Measurements from ENCODE around the gene SLC1A2. TPM values are rescaled to one million over a fixed set of nuclear protein-coding genes. Genes with fewer than 3 reads are reported as not detected.

The SLC1A2 gene
- total RNA-seq, 1 experiment from 2014 or later: 0.11 TPM

DNA sequence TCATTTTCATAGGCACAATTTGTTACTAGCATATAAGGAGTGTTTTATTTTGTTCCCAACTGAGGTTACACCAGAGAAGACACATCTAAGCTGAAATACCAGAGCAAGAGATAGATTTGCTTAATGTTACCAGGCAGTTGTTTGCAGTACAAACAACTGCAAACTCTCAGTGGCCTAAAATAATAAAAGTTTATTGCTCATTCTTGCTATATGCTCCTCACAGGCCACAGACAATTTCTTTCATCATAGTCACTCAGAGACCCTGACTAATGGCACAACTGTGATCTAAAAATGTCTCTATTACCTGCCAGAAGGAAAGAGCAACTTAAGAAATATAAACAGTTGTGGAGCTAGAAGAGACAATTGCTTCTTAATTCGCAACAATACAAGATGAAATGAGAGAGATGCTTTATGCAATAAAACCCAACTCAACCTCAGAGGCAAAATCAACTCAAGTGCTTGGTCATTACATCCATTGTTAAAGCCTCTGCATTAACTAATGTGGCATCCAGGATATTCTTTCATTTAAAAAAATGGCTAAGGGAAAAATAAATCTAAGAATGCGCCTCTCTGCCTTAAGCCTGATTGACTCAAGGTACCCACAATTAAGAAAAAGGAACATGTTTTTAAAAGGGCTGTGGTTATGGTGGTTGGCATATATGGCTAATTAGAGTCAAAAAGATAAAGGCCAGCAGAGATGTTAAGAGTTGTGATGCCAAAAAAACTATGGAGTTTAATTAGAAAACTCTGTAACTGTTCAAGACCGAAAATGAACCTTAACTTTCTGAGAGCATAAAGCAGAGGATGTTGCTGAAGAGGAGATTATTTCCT lies 176.7 kb downstream of the SLC1A2 start:
- intact Hi-C loops (cut with micrococcal nuclease; ENCODE audit: unreplicated experiment): loop anchor here (5.0 kb wide), 1 partner anchor 655 kb away; no protein-coding TSS in a partner anchor
- no peaks in the 10 kb centered on the region for H3K4me1 ChIP-seq (ENCODE audit: insufficient read depth, low read length, poor library complexity, severe bottlenecking)
- ChIA-PET POLR2A (ENCODE audit: low non-redundant PET) (no interaction called here), CTCF (no interaction called here)
- DNase-seq (ENCODE audit: low spot score): no peak
- H3K27me3 ChIP-seq (replicated peaks; ENCODE audit: insufficient read depth, low read depth, low read length, poor library complexity): peaks cover 41% of the 10 kb centered on the region
- H3K9me3 ChIP-seq (ENCODE audit: low read depth, low read length, poor library complexity, severe bottlenecking): no peaks in the 10 kb centered on the region
- H3K36me3 ChIP-seq (ENCODE audit: insufficient read depth, low read length, poor library complexity, severe bottlenecking): no peaks in the 10 kb centered on the region
- no TSS peak for BruUV-seq (replicated peaks)
- H3K4me3 ChIP-seq (ENCODE audit: low read depth, low read length, poor library complexity, severe bottlenecking): no peak overlapping the region
- TF ChIP-seq EZH2 (IDR thresholded peaks at IDR 0.05; ENCODE audit: borderline replicate concordance, low read depth, low read length, poor library complexity, severe bottlenecking): no peak
- TF ChIP-seq, protein P1, sequence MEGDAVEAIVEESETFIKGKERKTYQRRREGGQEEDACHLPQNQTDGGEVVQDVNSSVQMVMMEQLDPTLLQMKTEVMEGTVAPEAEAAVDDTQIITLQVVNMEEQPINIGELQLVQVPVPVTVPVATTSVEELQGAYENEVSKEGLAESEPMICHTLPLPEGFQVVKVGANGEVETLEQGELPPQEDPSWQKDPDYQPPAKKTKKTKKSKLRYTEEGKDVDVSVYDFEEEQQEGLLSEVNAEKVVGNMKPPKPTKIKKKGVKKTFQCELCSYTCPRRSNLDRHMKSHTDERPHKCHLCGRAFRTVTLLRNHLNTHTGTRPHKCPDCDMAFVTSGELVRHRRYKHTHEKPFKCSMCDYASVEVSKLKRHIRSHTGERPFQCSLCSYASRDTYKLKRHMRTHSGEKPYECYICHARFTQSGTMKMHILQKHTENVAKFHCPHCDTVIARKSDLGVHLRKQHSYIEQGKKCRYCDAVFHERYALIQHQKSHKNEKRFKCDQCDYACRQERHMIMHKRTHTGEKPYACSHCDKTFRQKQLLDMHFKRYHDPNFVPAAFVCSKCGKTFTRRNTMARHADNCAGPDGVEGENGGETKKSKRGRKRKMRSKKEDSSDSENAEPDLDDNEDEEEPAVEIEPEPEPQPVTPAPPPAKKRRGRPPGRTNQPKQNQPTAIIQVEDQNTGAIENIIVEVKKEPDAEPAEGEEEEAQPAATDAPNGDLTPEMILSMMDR (conservative IDR thresholded peaks at IDR 0.05; ENCODE audit: low read depth, low read length): no peak
- no peak overlapping the region for H3K27ac ChIP-seq (ENCODE audit: low read depth, low read length, poor library complexity, severe bottlenecking)

DNA sequence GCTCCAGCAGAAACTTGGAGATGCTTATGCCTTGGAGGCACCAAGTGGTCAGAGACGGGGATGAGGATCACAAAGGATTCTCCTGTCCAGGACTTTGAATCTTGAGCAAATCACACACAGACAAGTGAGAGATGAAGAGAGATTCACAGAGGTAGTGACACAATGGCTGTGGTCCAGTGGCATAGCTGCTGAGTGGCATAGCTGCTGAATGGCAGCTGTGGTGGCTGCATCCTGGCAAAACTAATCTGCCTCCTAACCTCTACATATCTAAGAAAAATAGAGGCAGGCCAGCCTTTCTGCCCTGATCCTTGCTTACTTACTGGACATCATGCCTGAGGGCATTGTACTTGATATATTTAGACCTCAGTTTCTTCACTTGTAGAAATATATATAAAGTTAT lies 177.8 kb downstream of the SLC1A2 start:
- ChIA-PET POLR2A (ENCODE audit: low non-redundant PET) (no interaction called here), CTCF (no interaction called here)
- Histone ChIP-seq H3K4me1 (ENCODE audit: insufficient read depth, low read length, poor library complexity, severe bottlenecking) (no peaks in the 10 kb centered on the region), H3K27ac (ENCODE audit: low read depth, low read length, poor library complexity, severe bottlenecking) (no peak overlapping the region), H3K4me3 (ENCODE audit: low read depth, low read length, poor library complexity, severe bottlenecking) (no peak overlapping the region), H3K9me3 (ENCODE audit: low read depth, low read length, poor library complexity, severe bottlenecking) (no peaks in the 10 kb centered on the region), H3K27me3 (replicated peaks; ENCODE audit: insufficient read depth, low read depth, low read length, poor library complexity) (peaks cover 39% of the 10 kb centered on the region), H3K36me3 (ENCODE audit: insufficient read depth, low read length, poor library complexity, severe bottlenecking) (no peaks in the 10 kb centered on the region)
- no TSS peak for BruUV-seq (replicated peaks)
- intact Hi-C loops (cut with micrococcal nuclease; ENCODE audit: unreplicated experiment): loop anchor here (5.0 kb wide), 1 partner anchor 654 kb away; no protein-coding TSS in a partner anchor
- DNase-seq (ENCODE audit: low spot score): no peak
- TF ChIP-seq, protein P1 (conservative IDR thresholded peaks at IDR 0.05; ENCODE audit: low read depth, low read length): no peak
- no peak for TF ChIP-seq EZH2 (IDR thresholded peaks at IDR 0.05; ENCODE audit: borderline replicate concordance, low read depth, low read length, poor library complexity, severe bottlenecking)

DNA sequence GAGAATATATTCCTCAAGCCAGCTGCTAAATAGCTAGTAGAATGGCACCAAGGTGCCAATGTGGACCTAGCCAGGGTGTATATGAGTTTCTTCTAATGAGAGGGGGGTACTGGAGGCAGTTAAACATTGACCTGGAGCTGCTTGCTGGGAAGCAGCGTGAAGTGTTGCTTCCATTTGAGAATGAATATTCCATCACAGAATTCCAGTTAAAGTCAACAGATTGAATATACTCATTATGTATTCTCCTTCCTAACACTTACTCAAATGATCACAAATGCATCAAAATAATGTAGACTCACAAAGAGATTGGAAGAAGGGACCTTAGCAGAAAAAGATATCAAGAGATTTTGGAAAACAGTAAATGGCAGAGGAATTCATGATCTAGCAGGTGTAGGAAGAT lies 178.3 kb downstream of the SLC1A2 start:
- peaks cover 38% of the 10 kb centered on the region for H3K27me3 ChIP-seq (replicated peaks; ENCODE audit: insufficient read depth, low read depth, low read length, poor library complexity)
- no peaks in the 10 kb centered on the region for H3K4me1 ChIP-seq (ENCODE audit: insufficient read depth, low read length, poor library complexity, severe bottlenecking)
- BruUV-seq (replicated peaks): no TSS peak
- TF ChIP-seq EZH2 (IDR thresholded peaks at IDR 0.05; ENCODE audit: borderline replicate concordance, low read depth, low read length, poor library complexity, severe bottlenecking): no peak
- TF ChIP-seq, protein P1 (conservative IDR thresholded peaks at IDR 0.05; ENCODE audit: low read depth, low read length): no peak
- no peak for DNase-seq (ENCODE audit: low spot score)
- H3K27ac ChIP-seq (ENCODE audit: low read depth, low read length, poor library complexity, severe bottlenecking): no peak overlapping the region
- H3K9me3 ChIP-seq (ENCODE audit: low read depth, low read length, poor library complexity, severe bottlenecking): no peaks in the 10 kb centered on the region
- CTCF ChIA-PET: no interaction called here
- H3K4me3 ChIP-seq (ENCODE audit: low read depth, low read length, poor library complexity, severe bottlenecking): no peak overlapping the region
- POLR2A ChIA-PET (ENCODE audit: low non-redundant PET): no interaction called here
- H3K36me3 ChIP-seq (ENCODE audit: insufficient read depth, low read length, poor library complexity, severe bottlenecking): no peaks in the 10 kb centered on the region
- intact Hi-C loops (cut with micrococcal nuclease; ENCODE audit: unreplicated experiment): loop anchor here (5.0 kb wide), 1 partner anchor 654 kb away; no protein-coding TSS in a partner anchor
